ENCODE data around the gene MOSMO. TPM values are rescaled to one million over a fixed set of nuclear protein-coding genes. Genes with fewer than 3 reads are reported as not detected.
A peak's percentile ranks its signal among the peaks of the same experiment; 100 is the strongest.
"Not testable (repeated sequence)": the region's sequence is repeated elsewhere in the genome, so short reads cannot be mapped to it uniquely, and the experiment has no call there.

Gene MOSMO
- total RNA-seq, 2 donors from 2014 or later = 6.2 to 8.6 TPM

DNA sequence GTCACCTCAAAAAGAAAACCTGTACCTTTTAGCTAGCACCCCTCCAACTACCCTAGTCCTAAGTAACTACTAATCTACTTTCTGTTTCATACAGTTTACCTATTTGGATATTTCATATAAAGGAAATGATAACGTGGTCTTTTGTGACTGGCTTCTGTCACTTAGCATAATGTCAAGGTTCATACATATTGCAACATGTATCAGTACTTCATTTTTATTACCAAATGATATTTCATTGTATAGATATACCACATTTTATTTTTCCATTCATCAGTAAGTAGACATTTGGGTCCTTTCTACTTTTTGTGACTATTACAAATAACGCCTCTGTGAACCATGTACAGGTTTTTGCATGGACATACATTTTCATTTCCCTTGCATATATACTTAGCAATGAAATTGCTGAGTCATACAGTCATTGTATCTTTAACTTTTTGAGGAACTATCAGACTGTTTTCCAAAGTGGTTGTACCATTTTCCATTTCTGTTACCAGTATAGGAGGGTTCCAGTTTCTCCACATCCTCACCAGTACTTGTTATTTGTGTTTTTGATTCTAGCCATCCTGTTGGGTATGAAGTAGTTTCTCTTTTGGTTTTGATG is 23.7 kb downstream of the MOSMO start:
- H3K36me3 Mint-ChIP-seq (ENCODE audit: low read depth) = no peaks in the 10 kb centered on the region
- no peaks in the 10 kb centered on the region for H3K9me3 ChIP-seq (ENCODE audit: control insufficient read depth, low read length, poor library complexity, severe bottlenecking)
- H3K27ac Mint-ChIP-seq = no peak overlapping the region
- peaks cover 32% of the 10 kb centered on the region for H3K4me1 Mint-ChIP-seq
- no peak overlapping the region for H3K4me3 Mint-ChIP-seq
- DNase-seq = no peak
- no peak for ATAC-seq
- H3K27me3 Mint-ChIP-seq = no peaks in the 10 kb centered on the region

DNA sequence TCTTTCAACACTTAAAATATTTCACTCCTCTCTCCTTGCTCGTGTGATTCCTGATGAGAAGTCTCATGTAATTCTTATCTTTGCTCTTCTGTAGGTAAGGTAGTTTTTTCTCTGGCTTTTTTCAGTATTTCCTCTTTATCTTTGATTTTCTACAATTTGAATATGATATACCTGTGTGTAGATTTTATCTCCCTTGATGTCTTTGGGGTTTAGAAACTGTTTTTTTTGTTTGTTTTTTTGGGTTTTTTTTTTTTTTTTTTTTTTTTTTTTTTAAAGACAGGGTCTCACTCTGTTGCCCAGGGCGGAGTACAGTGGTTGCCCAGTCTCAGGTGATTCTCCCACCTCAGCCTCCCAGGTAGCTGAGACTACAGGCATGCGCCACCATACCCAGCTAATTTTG is 26.6 kb downstream of the MOSMO start:
- peak overlapping the region; percentile 56 for H3K27ac Mint-ChIP-seq
- H3K36me3 Mint-ChIP-seq (ENCODE audit: low read depth) = no peaks in the 10 kb centered on the region

DNA sequence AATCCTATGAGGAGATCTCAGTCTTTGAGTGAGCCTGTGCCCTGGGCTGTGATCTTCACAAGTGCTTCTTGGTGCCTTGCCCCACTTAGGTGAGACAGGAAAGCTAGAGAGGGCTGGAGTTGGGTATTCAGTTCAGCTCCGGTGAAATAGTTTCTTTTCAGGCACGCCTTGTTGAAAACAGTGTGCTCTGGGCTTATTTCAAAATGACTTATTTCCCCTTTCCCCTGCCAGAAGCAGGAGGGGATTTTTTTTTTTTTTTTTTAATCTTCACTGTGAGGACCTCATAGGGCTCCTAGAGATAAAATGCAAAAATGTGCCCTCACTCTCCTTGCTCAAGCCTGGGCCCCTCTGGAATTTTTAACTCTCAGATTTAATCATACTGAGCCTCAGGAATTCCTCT is 27.2 kb downstream of the MOSMO start:
- Mint-ChIP-seq H3K4me1 (peaks cover 32% of the 10 kb centered on the region), H3K27ac (peak overlapping the region; percentile 56), H3K4me3 (no peak overlapping the region), H3K27me3 (no peaks in the 10 kb centered on the region), H3K36me3 (ENCODE audit: low read depth) (no peaks in the 10 kb centered on the region)
- no peak for ATAC-seq
- DNase-seq = no peak
- no peaks in the 10 kb centered on the region for H3K9me3 ChIP-seq (ENCODE audit: control insufficient read depth, low read length, poor library complexity, severe bottlenecking)

More for the DNA sequence above, 26.6 kb downstream of the MOSMO start:
- H3K4me1 Mint-ChIP-seq = peaks cover 32% of the 10 kb centered on the region
- H3K4me3 Mint-ChIP-seq = no peak overlapping the region
- no peaks in the 10 kb centered on the region for H3K9me3 ChIP-seq (ENCODE audit: control insufficient read depth, low read length, poor library complexity, severe bottlenecking)
- no peaks in the 10 kb centered on the region for H3K27me3 Mint-ChIP-seq
- no peak for DNase-seq
- no peak for ATAC-seq

DNA sequence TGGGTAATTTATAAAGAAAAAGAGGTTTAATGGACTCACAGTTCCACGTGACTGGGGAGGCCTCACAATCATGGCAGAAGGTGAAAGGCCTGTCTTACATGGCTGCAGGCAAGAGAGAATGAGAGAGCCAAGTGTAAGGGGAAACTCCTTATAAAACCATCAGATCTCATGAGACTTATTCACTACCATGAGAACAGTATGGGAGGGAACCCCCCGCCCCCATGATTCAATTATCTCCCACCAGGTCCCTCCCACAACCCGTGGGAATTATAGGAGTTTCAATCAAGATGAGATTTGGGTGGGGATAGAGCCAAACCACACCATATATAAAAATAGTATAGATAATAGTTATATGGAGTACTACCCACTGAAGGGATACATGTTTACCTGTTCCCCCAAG is 36.0 kb downstream of the MOSMO start:
- not testable (repeated sequence) for H3K4me1 Mint-ChIP-seq; DNase-seq; ATAC-seq; H3K9me3 ChIP-seq (ENCODE audit: control insufficient read depth, low read length, poor library complexity, severe bottlenecking); H3K4me3 Mint-ChIP-seq; H3K27me3 Mint-ChIP-seq; H3K36me3 Mint-ChIP-seq (ENCODE audit: low read depth)
- H3K27ac Mint-ChIP-seq = peak overlapping the region; percentile 16

DNA sequence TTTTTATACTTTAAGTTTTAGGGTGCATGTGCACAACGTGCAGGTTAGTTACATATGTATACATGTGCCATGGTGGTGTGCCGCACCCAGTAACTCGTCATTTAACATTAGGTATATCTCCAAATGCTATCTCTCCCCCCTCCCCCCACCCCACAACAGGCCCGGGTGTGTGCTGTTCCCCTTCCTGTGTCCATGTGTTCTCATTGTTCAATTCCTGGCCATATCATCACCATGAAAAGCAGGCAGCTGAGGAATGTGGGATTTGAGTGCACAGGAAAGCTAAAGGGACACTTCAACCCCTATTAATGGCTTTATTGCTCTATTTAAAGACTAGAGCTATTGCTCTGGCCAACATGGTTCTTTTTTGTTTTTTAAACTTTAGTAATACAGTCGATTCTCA is 38.0 kb downstream of the MOSMO start:
- H3K9me3 ChIP-seq (ENCODE audit: control insufficient read depth, low read length, poor library complexity, severe bottlenecking); H3K27me3 Mint-ChIP-seq; DNase-seq; H3K4me3 Mint-ChIP-seq; ATAC-seq; H3K4me1 Mint-ChIP-seq; H3K27ac Mint-ChIP-seq; H3K36me3 Mint-ChIP-seq (ENCODE audit: low read depth): not testable (repeated sequence)

DNA sequence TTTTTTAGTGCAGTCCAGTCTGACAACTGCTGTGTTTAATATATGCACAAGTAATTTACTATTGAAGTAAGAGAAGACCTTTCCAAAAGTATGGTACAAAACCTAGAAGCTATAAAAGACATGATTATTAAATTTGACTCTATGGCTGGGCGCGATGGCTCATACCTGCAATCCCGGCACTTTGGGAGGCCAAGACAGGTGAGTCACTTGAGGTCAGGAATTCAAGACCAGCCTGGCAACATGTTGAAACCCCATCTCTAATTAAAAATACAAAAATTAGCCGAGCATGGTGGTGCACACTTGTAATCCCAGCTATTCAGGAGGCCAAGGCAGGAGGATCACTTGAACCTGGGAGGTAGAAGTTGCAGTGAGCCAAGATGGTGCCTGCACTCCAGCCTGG is 43.1 kb downstream of the MOSMO start:
- H3K9me3 ChIP-seq (ENCODE audit: control insufficient read depth, low read length, poor library complexity, severe bottlenecking) = no peaks in the 10 kb centered on the region
- H3K27ac Mint-ChIP-seq = no peak overlapping the region
- DNase-seq (no peak), ATAC-seq (no peak)
- H3K36me3 Mint-ChIP-seq (ENCODE audit: low read depth) = no peaks in the 10 kb centered on the region
- H3K27me3 Mint-ChIP-seq = no peaks in the 10 kb centered on the region
- no peak overlapping the region for H3K4me3 Mint-ChIP-seq
- H3K4me1 Mint-ChIP-seq = peaks cover 11% of the 10 kb centered on the region

DNA sequence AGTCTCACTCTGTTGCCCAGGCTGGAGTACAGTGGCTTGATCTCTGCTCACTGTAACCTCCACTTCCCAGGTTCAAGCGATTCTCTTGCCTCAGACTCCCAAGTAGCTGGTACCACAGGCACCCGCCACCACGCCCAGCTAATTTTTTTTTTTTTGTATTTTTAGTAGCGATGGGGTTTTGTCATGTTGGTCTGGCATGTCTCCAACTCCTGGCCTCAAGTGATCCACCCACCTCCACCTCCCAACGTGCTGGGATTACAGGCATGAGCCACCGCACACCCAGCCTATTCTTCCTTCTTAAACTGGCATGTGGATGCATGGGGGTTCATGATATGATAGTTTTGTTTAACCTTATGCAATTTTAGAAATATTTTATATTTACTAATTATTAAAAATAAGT is 45.1 kb downstream of the MOSMO start:
- H3K27me3 Mint-ChIP-seq = no peaks in the 10 kb centered on the region
- peaks cover 11% of the 10 kb centered on the region for H3K4me1 Mint-ChIP-seq
- H3K4me3 Mint-ChIP-seq = no peak overlapping the region
- no peaks in the 10 kb centered on the region for H3K36me3 Mint-ChIP-seq (ENCODE audit: low read depth)
- DNase-seq (no peak), ATAC-seq (no peak)
- no peaks in the 10 kb centered on the region for H3K9me3 ChIP-seq (ENCODE audit: control insufficient read depth, low read length, poor library complexity, severe bottlenecking)
- peak overlapping the region; percentile 29 for H3K27ac Mint-ChIP-seq

DNA sequence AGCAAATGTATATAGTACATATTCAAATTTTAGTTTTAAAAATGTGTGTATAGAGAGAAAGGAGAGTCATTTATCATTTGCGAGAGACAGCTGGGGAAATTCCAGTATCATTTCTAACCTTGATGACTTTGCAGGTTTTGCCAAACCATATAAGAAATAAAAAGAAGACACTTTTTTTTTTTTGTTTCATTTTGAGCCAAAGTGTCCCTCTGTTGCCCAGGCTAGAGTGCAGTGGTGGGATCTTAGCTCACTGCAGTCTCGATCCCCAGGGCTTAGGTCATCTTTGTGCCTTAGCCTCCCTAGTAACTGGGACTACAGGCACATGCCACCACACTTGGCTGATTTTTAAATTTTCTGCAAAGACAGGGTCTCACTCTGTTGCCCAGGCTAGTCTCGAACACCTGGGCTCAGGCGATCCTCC is 46.0 kb downstream of the MOSMO start:
- no peak for ATAC-seq
- no peaks in the 10 kb centered on the region for H3K27me3 Mint-ChIP-seq
- H3K36me3 Mint-ChIP-seq (ENCODE audit: low read depth) = no peaks in the 10 kb centered on the region
- H3K4me1 Mint-ChIP-seq = peaks cover 14% of the 10 kb centered on the region
- H3K9me3 ChIP-seq (ENCODE audit: control insufficient read depth, low read length, poor library complexity, severe bottlenecking) = no peaks in the 10 kb centered on the region
- H3K4me3 Mint-ChIP-seq = no peak overlapping the region
- H3K27ac Mint-ChIP-seq = no peak overlapping the region
- no peak for DNase-seq

DNA sequence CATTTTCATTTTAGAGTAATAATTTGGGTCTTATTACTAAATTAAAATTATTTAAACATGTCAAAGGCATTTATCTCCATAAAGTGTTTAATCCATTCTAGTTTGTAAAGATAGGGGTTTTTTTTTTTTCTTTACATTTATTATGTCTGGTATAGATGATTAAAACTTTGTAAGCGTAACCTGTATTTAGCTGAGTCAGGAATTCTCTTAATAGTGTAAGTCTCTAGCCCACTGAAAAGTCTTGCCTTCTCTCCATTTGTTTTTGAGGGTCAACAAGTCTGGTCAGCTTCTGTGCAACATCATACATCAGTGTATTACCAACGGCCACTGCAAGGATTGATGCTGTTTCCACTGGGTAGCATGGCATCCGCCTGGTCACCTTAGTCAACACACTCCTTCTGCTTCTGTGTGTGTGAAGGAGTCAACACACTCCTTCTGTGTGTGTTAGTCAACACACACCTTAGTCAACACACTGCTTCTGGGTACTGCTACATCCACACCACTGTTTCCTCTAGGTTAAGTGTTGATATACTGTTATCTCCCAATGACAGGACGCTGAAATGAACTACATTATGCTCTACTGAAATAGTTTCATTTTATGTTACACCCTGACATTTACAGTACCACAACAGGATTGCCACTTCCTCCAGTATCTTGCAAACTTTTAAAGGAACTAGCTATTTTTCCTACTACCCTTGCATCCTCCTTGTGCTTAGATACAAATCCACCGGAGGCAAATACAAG is 47.1 kb downstream of the MOSMO start:
- no peaks in the 10 kb centered on the region for H3K9me3 ChIP-seq (ENCODE audit: control insufficient read depth, low read length, poor library complexity, severe bottlenecking)
- Mint-ChIP-seq H3K27ac (no peak overlapping the region), H3K27me3 (no peaks in the 10 kb centered on the region), H3K4me3 (no peak overlapping the region), H3K4me1 (peaks cover 14% of the 10 kb centered on the region), H3K36me3 (ENCODE audit: low read depth) (no peaks in the 10 kb centered on the region)
- peak; percentile 12 for ATAC-seq
- no peak for DNase-seq

DNA sequence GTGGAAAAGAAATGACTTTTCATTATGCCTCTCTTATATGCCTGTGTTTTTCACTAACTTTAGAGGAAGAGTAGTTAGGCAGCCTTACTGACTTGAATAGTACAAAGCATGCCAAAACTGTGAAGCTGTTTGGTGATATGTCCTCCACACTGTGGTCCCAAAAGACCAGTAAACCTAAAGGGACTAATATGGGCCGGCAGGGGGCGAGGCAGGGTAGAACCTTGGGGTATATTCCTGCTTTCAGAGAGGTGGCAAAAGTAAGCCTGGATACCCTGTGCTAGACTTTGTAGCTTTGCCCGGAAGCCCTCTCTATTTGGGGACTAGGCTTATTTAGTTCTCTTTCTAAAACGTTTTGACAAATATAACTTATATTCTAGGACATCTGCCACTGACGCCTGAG is 48.0 kb downstream of the MOSMO start:
- H3K36me3 Mint-ChIP-seq (ENCODE audit: low read depth) = no peaks in the 10 kb centered on the region
- no peak overlapping the region for H3K27ac Mint-ChIP-seq
- no peaks in the 10 kb centered on the region for H3K9me3 ChIP-seq (ENCODE audit: control insufficient read depth, low read length, poor library complexity, severe bottlenecking)
- H3K27me3 Mint-ChIP-seq = no peaks in the 10 kb centered on the region
- DNase-seq (no peak), ATAC-seq (no peak)
- peaks cover 14% of the 10 kb centered on the region for H3K4me1 Mint-ChIP-seq
- no peak overlapping the region for H3K4me3 Mint-ChIP-seq

DNA sequence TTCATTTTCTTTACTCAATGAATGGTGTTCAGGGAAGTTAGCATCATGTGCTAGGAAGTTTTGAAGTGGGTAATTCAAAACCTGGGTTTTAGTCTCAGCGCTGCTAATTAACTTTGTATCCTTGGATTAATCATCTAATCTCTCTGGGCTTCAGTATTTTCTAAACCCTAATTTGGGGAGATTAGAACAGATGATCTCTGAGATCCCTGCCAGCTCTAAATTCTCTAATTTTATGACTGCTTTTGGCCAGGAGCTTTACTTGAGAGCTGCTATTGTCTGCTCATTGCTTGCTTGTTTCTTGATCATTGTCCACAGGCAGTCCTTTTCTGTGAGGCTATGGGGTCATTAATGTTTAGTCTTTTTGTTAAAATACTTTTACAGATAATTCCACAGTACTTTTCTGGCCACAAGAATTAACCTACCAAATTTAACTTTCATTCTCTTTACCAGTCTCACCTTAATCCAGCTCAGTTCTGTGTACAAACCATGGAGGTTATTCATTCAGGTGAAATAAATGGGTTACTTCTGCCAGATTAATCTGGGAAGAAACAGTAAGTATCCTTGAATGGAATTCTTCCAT is 56.1 kb downstream of the MOSMO start:
- Mint-ChIP-seq H3K36me3 (ENCODE audit: low read depth) (peaks cover 6% of the 10 kb centered on the region), H3K27me3 (no peaks in the 10 kb centered on the region), H3K4me3 (no peak overlapping the region), H3K4me1 (peaks cover 5% of the 10 kb centered on the region), H3K27ac (no peak overlapping the region)
- DNase-seq (no peak), ATAC-seq (no peak)
- no peaks in the 10 kb centered on the region for H3K9me3 ChIP-seq (ENCODE audit: control insufficient read depth, low read length, poor library complexity, severe bottlenecking)

DNA sequence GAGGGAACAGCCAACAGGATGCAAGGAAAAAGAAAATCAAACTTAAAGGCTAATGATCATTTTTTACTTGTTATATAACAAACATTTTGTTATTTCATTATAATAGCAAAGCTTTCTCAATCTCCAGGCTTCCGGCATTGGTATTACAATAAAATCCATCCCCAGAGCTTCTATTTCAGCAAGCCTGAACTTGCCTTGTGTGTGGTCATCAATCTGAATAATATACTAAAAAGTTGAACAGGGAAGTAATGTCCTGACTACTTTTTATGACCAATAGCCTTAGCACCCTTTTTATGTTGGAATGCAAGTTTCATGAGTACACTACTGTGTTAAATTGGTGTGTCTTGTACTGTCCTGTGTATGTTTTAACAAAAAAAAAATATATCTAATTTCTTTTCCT is 57.3 kb downstream of the MOSMO start:
- no peak for DNase-seq
- Mint-ChIP-seq H3K36me3 (ENCODE audit: low read depth) (peaks cover 6% of the 10 kb centered on the region), H3K4me3 (no peak overlapping the region), H3K4me1 (peaks cover 5% of the 10 kb centered on the region), H3K27me3 (no peaks in the 10 kb centered on the region), H3K27ac (no peak overlapping the region)
- ATAC-seq = no peak
- H3K9me3 ChIP-seq (ENCODE audit: control insufficient read depth, low read length, poor library complexity, severe bottlenecking) = no peaks in the 10 kb centered on the region

DNA sequence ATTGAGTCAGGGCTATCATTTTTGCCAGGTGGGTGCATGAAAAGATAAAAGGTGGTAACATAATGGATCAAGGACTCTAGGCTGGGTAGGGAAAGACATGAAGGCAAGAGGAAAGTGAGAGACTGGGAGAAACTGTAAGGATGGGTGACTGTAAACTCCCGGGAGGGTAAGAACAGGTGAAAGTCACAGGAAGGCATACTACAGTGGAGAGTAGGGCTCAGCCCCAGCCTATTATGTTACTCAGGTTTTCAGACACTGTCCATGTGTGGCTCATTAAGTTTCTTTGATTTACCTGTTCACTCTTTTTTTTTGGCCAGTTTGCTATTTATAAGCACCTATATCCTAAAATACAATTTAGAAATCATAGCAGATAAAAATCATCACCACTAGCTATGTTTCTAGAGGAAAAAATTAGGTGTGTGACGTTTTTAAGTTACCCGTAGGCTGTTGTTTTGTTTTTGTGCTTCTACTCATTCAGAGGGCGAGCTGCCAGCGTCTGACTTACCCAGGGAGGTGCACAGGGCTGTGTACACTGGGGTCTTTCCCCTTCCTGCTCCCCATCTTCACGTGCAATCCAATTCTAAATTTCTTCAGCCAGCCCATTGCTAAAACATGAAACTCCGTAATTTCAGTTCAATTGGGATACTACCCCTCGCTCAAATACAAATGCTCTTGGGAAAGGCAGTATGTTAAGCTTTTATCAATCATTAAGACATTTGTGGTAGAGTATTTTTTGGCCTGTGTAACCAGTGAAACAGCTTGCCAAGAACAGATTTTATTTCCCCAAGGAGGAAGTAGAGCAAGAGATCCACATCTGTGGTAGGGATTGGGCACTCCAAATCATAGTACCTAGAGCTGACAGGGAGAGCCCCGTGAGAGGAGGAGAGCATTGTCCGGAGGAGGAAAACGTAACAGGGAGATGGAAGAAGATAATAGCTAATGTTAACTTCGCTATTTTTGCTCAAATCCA is 62.7 kb downstream of the MOSMO start:
- H3K4me3 Mint-ChIP-seq = no peak overlapping the region
- H3K36me3 Mint-ChIP-seq (ENCODE audit: low read depth) = peaks cover 3% of the 10 kb centered on the region
- peaks cover 4% of the 10 kb centered on the region for H3K4me1 Mint-ChIP-seq
- no peaks in the 10 kb centered on the region for H3K9me3 ChIP-seq (ENCODE audit: control insufficient read depth, low read length, poor library complexity, severe bottlenecking)
- DNase-seq (no peak), ATAC-seq (no peak)
- no peaks in the 10 kb centered on the region for H3K27me3 Mint-ChIP-seq
- H3K27ac Mint-ChIP-seq = no peak overlapping the region
